ENCODE data around the gene CYP17A1.
"Not testable (repeated sequence)": the region's sequence is repeated elsewhere in the genome, so short reads cannot be mapped to it uniquely, and the experiment has no call there.

- TF ChIP-seq, protein P1, sequence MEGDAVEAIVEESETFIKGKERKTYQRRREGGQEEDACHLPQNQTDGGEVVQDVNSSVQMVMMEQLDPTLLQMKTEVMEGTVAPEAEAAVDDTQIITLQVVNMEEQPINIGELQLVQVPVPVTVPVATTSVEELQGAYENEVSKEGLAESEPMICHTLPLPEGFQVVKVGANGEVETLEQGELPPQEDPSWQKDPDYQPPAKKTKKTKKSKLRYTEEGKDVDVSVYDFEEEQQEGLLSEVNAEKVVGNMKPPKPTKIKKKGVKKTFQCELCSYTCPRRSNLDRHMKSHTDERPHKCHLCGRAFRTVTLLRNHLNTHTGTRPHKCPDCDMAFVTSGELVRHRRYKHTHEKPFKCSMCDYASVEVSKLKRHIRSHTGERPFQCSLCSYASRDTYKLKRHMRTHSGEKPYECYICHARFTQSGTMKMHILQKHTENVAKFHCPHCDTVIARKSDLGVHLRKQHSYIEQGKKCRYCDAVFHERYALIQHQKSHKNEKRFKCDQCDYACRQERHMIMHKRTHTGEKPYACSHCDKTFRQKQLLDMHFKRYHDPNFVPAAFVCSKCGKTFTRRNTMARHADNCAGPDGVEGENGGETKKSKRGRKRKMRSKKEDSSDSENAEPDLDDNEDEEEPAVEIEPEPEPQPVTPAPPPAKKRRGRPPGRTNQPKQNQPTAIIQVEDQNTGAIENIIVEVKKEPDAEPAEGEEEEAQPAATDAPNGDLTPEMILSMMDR (IDR thresholded peaks at IDR 0.05) = not testable (repeated sequence)
- TF ChIP-seq USF2 (IDR thresholded peaks at IDR 0.05; ENCODE audit: borderline replicate concordance, low read depth, low read length); TAF1 (IDR thresholded peaks at IDR 0.05; ENCODE audit: borderline replicate concordance, low read depth, low read length); POLR2AphosphoS5 (IDR thresholded peaks at IDR 0.05; ENCODE audit: low read depth, low read length); GABPA (IDR thresholded peaks at IDR 0.05; ENCODE audit: low read depth); RXRA (IDR thresholded peaks at IDR 0.05; ENCODE audit: borderline replicate concordance, low read depth); ELF1 (IDR thresholded peaks at IDR 0.05): not testable (repeated sequence)
These were observed 18.7 kb upstream of the CYP17A1 start for GRCh38 chr10:102855731-102856436.

All from SK-N-SH (cell line).